Psoas muscle (tissue), 8 donors: ENCODE data around the gene OR5H15. TPM values are rescaled to one million over a fixed set of nuclear protein-coding genes. Genes with fewer than 3 reads are reported as not detected.

Experiments
- ATAC-seq, 4 donors: fragments of 200-7000 bp; cut with Tn5 transposase; one replicate each; pipeline ENCODE4 v1.9.1; 2020; ENCODE audit warnings: moderate library complexity in 3 of 4, mild to moderate bottlenecking in 2 of 4
- DNase-seq, 2 donors: peaks; one replicate each; pipeline ENCODE4 v3.0.0-alpha.2; 2020
- H3K27ac ChIP-seq: fragments of 200-600 bp; one replicate; pipeline ENCODE4 v1.8.0; 2022
- H3K27me3 ChIP-seq, 3 donors: fragments of 200-600 bp in 1 of 3; one replicate each; pipeline versions ENCODE4 v1.6.1 to v1.8.0; 2013 to 2022; ENCODE audit warnings: low read length in 2 of 3, mild to moderate bottlenecking in 2 of 3, moderate library complexity in 1 of 3; ENCODE audit not compliant: insufficient read depth in 3 of 3
- H3K36me3 ChIP-seq, 2 donors: fragments of 200-600 bp in 1 of 2; one replicate each; pipeline versions ENCODE4 v1.6.1 to v1.8.0; 2013 to 2022; ENCODE audit warnings: low read depth in 1 of 2, mild to moderate bottlenecking in 1 of 2, moderate library complexity in 1 of 2; ENCODE audit not compliant: insufficient read depth in 1 of 2
- H3K4me1 ChIP-seq: fragments of 200-600 bp; one replicate; pipeline ENCODE4 v1.8.0; 2022
- H3K4me3 ChIP-seq: fragments of 200-600 bp; one replicate; pipeline ENCODE4 v1.8.0; 2022; ENCODE audit warnings: mild to moderate bottlenecking
- H3K9me3 ChIP-seq: fragments of 200-600 bp; one replicate; pipeline ENCODE4 v1.8.0; 2022
- CTCF ChIP-seq: fragments of 200-600 bp; IDR thresholded peaks from one replicate; pipeline ENCODE4 v1.8.0; 2022; ENCODE audit warnings: antibody characterized with exemption
- WGBS, 3 donors: extraction: QIAGEN DNeasy Blood & Tissue Kit; methylation state at CpG; one replicate each; pipeline versions ENCODE4 v1.1.6 to v1.1.7; 2013; 5-methylcytosine and 5-hydroxymethylcytosine counted together
- intact Hi-C, 2 donors: fragments of 100-400 bp; cut with DNase I; formaldehyde crosslinking; loops; one replicate each; pipeline versions ENCODE4 v1.11.0 to v1.14.2; 2022
- polyA plus RNA-seq, 3 donors: library from polyadenylated mRNA; stranded (reverse); fragments of 200-250 nt; gene quantifications; one replicate each; pipeline ENCODE4 v1.2.3, GENCODE V29; 2013
- total RNA-seq, 4 donors: library from RNA; stranded (reverse); fragmentation: NEBNext Ultra II Directional in 2 of 4; extraction: Animal tissue kit (Norgen Biotek cat#: 25700) in 2 of 4; gene quantifications; one replicate each; pipeline versions ENCODE4 v1.2.1 to v1.2.4, GENCODE V29; 2021 to 2023
- donor health status: healthy with polysubstance abuse.
- donor health status: DM: no; HTN: no; CAD: no; lungs with moderate emphysema.
- donor health status: Bipolar disorder and iron deficiency.
- donor health status: healthy.
- donor health status: DM: yes; HTN: yes; CAD: no.
- donor health status: DM: no; HTN: no; CAD: no.
- donor health status: DM: no; HTN: no; CAD: no.
- donor health status: DM: yes; HTN: yes; CAD: no.

The OR5H15 gene
- total and polyA plus RNA-seq, 7 donors = 0.08 TPM; not detected in 6

GRCh38 chr3:98199020-98199419 lies 32.5 kb downstream of the OR5H15 start:
- Histone ChIP-seq H3K4me1 (no peaks in the 10 kb centered on the region), H3K27ac (no peak overlapping the region), H3K9me3 (no peaks in the 10 kb centered on the region), H3K36me3 (no peaks in the 10 kb centered on the region), H3K4me3 (no peak overlapping the region), H3K27me3 (no peaks in the 10 kb centered on the region)
- no peak for ATAC-seq
- DNase-seq = no peak
- TF ChIP-seq CTCF = no peak
- intact Hi-C loops = no loop called here
- 54 to 76% (median 61%) methylated on average over 1 of the region's 1 CpG for WGBS, 3 donors

- no peak for TF ChIP-seq CTCF
- intact Hi-C loops = no loop called here
- no peaks in the 10 kb centered on the region for H3K4me1 ChIP-seq
- WGBS, 3 donors = 83 to 86% (median 83%) methylated on average over 2 of the region's 2 CpGs
- DNase-seq (no peak), ATAC-seq (no peak)
- H3K9me3 ChIP-seq = no peaks in the 10 kb centered on the region
- H3K27me3 ChIP-seq = no peaks in the 10 kb centered on the region
- no peaks in the 10 kb centered on the region for H3K36me3 ChIP-seq
- H3K4me3 ChIP-seq = no peak overlapping the region
- H3K27ac ChIP-seq = no peak overlapping the region
These were observed 42.7 kb downstream of the OR5H15 start for GRCh38 chr3:98209244-98209643.

GRCh38 chr3:98213276-98213675 lies 46.8 kb downstream of the OR5H15 start:
- Histone ChIP-seq H3K9me3 (no peaks in the 10 kb centered on the region), H3K4me3 (no peak overlapping the region), H3K36me3 (no peaks in the 10 kb centered on the region), H3K4me1 (no peaks in the 10 kb centered on the region), H3K27me3 (no peaks in the 10 kb centered on the region), H3K27ac (no peak overlapping the region)
- intact Hi-C loops = loop anchor here in 1 of 2 donors (2.0 kb wide), 1 partner anchor 58 kb away; no protein-coding TSS in a partner anchor
- no peak for TF ChIP-seq CTCF
- ATAC-seq (no peak), DNase-seq (no peak)
- WGBS, 3 donors = 31 to 42% (median 38%) methylated on average over 7 of the region's 7 CpGs

- Histone ChIP-seq H3K27ac (no peak overlapping the region), H3K9me3 (no peaks in the 10 kb centered on the region), H3K4me3 (no peak overlapping the region), H3K36me3 (no peaks in the 10 kb centered on the region), H3K4me1 (no peaks in the 10 kb centered on the region), H3K27me3 (no peaks in the 10 kb centered on the region)
- ATAC-seq = no peak
- DNase-seq = no peak
- intact Hi-C loops = no loop called here
- TF ChIP-seq CTCF = no peak
- 65 to 68% (median 67%) methylated on average over 3 of the region's 3 CpGs for WGBS, 3 donors
These were observed 48.6 kb downstream of the OR5H15 start for GRCh38 chr3:98215051-98215450.

Other genes starting within 250 kb of the OR5H15 start
- gene RIOX2, start 194.3 kb upstream of the OR5H15 start, total RNA-seq = 10 to 100 TPM; 23.0 to 66.2 (median 34.8) TPM
- 10 to 100 TPM; 16.7 to 45.8 (median 26.5) TPM for gene RIOX2, start 194.3 kb upstream of the OR5H15 start, polyA plus RNA-seq
- not detected for gene GABRR3, start 131.4 kb upstream of the OR5H15 start, total RNA-seq
- gene GABRR3, start 131.4 kb upstream of the OR5H15 start, polyA plus RNA-seq = under 1 TPM in 1 of 3 donors, not detected in 2; 0.10 TPM
- not detected for gene OR5AC2, start 79.5 kb upstream of the OR5H15 start, total RNA-seq
- gene OR5AC2, start 79.5 kb upstream of the OR5H15 start, polyA plus RNA-seq = not detected
- not detected for gene OR5H1, start 36.0 kb upstream of the OR5H15 start, total RNA-seq
- not detected for gene OR5H1, start 36.0 kb upstream of the OR5H15 start, polyA plus RNA-seq
- not detected for gene OR5H14, start 19.2 kb upstream of the OR5H15 start, total RNA-seq
- not detected for gene OR5H14, start 19.2 kb upstream of the OR5H15 start, polyA plus RNA-seq
- not detected for gene OR5H6, start 97.5 kb downstream of the OR5H15 start, total RNA-seq
- gene OR5H6, start 97.5 kb downstream of the OR5H15 start, polyA plus RNA-seq = not detected
- not detected for gene OR5H2, start 115.8 kb downstream of the OR5H15 start, total RNA-seq
- not detected for gene OR5H2, start 115.8 kb downstream of the OR5H15 start, polyA plus RNA-seq
- not detected for gene OR5K4, start 187.2 kb downstream of the OR5H15 start, total RNA-seq
- gene OR5K4, start 187.2 kb downstream of the OR5H15 start, polyA plus RNA-seq = not detected
- not detected for gene OR5K3, start 224.0 kb downstream of the OR5H15 start, total RNA-seq
- not detected for gene OR5K3, start 224.0 kb downstream of the OR5H15 start, polyA plus RNA-seq